Cardiac fibroblast (primary cell): ENCODE results near the gene THRB.
A peak's percentile ranks its signal among the peaks of the same experiment; 100 is the strongest.

Experiments used
- DNase-seq, 2 donors: peaks; one replicate each; pipeline versions ENCODE4 v3.0.0 to v3.0.0-alpha.2; 2010; ENCODE audit warnings: low read depth in 2 of 2
- H3K4me3 ChIP-seq, 2 donors: replicated peaks in 1 of 2; 1 replicate in 1 of 2; 2 replicates in 1 of 2; pipeline ENCODE4 v1.5.1; 2011; ENCODE audit warnings: low read depth in 2 of 2, low read length in 2 of 2, mild to moderate bottlenecking in 2 of 2, moderate library complexity in 1 of 2
- CTCF ChIP-seq: IDR thresholded peaks from one replicate; pipeline ENCODE4 v1.5.1; 2011; ENCODE audit warnings: low read depth, mild to moderate bottlenecking, low read length, inconsistent platforms

The THRB gene

GRCh38 chr3:24396338-24396737, 98.3 kb downstream of the THRB start:
- TF ChIP-seq CTCF, result no peak
- no peak for DNase-seq

GRCh38 chr3:24394754-24395153, 99.9 kb downstream of the THRB start:
- no peak overlapping the region for H3K4me3 ChIP-seq
- TF ChIP-seq CTCF, result no peak
- no peak for DNase-seq

More at GRCh38 chr3:24396338-24396737, 98.3 kb downstream of the THRB start:
- no peak overlapping the region for H3K4me3 ChIP-seq

- DNase-seq, result no peak
- no peak for TF ChIP-seq CTCF
- H3K4me3 ChIP-seq, result no peak overlapping the region
These were observed 101.3 kb downstream of the THRB start for GRCh38 chr3:24393316-24393715.

- DNase-seq, result peak; percentile 4 to 10
- H3K4me3 ChIP-seq, result no peak overlapping the region
- no peak for TF ChIP-seq CTCF
These were observed 104.2 kb downstream of the THRB start for GRCh38 chr3:24390169-24391130.

- TF ChIP-seq CTCF, result no peak
- H3K4me3 ChIP-seq, result no peak overlapping the region
- peak in 1 of 2 donors; percentile 5 for DNase-seq
These were observed 105.3 kb downstream of the THRB start for GRCh38 chr3:24389108-24390090.

- TF ChIP-seq CTCF, result no peak
- DNase-seq, result no peak
- no peak overlapping the region for H3K4me3 ChIP-seq
These were observed 106.0 kb downstream of the THRB start for GRCh38 chr3:24388611-24389010.
